GM18951 (cell line): ENCODE data around the gene DNASE1L2.

Source experiments
- POLR2A ChIP-seq: IDR thresholded peaks from 4 replicates; pipeline ENCODE4 v1.6.1; 2011; ENCODE audit warnings: mild to moderate bottlenecking; ENCODE audit not compliant: insufficient read length, insufficient read depth; ENCODE audit errors: extremely low read depth
- in situ Hi-C: fragments of 300-500 bp; cut with MboI; formaldehyde crosslinking; loops from one replicate; pipeline ENCODE4 v1.12.0; 2022; ENCODE audit warnings: low sequenced_read_pairs, mixed read lengths, inconsistent platforms; ENCODE audit not compliant: unreplicated experiment

Gene DNASE1L2, protein sequence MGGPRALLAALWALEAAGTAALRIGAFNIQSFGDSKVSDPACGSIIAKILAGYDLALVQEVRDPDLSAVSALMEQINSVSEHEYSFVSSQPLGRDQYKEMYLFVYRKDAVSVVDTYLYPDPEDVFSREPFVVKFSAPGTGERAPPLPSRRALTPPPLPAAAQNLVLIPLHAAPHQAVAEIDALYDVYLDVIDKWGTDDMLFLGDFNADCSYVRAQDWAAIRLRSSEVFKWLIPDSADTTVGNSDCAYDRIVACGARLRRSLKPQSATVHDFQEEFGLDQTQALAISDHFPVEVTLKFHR

GRCh38 chr16:2236337-2237101 lies at the start of gene DNASE1L2:
Gene DNASE1L2 (plus strand): TSS chr16:2236444. CDS start chr16:2236817, 373 bp downstream.
- no peak for TF ChIP-seq POLR2A
- in situ Hi-C loops, result no loop called here

- TF ChIP-seq POLR2A, result no peak
- in situ Hi-C loops, result no loop called here
These were observed 49.7 kb upstream of the DNASE1L2 start for GRCh38 chr16:2186505-2186904.

DNA sequence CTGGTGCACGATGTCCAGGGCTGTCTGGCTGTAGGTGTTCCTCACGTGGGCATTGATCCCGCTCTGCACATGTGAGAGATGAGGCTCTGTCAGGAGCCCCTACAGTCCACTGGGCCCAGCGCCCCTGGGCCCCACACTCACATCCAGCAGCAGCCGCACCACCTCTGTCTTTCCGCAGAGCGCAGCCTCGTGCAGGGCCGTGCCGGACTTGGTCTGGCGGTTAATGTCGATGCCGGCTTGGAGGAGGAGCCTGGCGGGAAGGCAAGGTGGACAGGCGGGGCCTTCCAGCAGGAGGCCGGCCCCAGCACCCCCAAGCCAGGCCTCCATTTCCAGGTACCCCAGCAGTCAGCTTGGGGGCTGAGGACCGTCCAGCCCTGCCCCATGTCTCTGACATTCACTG lies 49.0 kb upstream of the DNASE1L2 start:
- no peak for TF ChIP-seq POLR2A
- in situ Hi-C loops, result no loop called here

DNA sequence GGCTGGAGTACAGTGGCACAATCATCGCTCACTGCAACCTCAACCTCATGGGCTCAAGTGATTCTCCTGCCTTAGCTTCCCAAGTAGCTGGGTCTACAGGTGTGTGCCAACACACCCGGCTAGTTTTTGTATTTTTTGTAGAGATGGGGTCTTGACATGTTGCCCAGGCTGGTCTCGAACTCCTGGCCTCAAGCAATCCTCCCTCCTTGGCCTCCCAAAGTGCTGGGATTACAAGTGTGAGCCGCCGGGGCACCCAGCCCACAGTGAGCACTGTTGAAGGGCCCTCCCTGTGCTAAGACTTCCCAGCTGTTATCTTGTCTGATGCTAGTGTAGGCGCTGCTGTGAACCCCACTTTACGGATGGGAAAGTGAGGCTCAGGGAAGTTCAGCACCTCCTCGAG lies 47.8 kb upstream of the DNASE1L2 start:
- in situ Hi-C loops, result no loop called here
- no peak for TF ChIP-seq POLR2A

DNA sequence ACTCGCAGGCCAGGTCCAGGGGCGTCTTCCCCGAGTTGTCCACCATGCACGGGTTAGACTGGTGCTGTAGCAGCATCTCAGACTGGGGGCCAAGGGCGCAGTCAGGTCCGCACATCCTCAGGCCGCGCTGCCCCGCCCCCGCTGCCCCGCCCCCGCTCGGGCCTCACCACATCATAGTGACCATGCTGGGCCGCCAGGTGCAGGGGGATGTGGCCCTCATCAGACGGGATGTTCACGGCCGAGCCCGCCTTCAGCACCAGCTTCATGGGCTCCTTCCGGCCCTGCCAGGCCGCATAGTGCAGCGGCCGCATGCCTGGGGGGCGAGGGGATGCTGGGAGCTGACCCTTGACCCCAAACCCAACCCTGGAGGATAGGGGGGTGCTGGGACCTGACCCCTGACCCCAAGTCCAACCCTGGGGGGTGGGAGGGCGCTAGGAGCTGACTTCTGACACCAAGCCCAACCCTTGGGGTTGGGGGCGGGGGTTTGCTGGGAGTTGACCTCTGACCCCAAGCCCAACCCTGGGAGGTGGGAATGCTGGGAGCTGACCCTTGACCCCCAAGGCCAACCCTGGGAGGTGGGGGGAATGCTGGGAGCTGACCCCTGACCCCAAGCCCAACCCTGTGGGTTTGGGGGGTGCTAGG lies 46.9 kb upstream of the DNASE1L2 start:
- in situ Hi-C loops, result no loop called here
- no peak for TF ChIP-seq POLR2A

DNA sequence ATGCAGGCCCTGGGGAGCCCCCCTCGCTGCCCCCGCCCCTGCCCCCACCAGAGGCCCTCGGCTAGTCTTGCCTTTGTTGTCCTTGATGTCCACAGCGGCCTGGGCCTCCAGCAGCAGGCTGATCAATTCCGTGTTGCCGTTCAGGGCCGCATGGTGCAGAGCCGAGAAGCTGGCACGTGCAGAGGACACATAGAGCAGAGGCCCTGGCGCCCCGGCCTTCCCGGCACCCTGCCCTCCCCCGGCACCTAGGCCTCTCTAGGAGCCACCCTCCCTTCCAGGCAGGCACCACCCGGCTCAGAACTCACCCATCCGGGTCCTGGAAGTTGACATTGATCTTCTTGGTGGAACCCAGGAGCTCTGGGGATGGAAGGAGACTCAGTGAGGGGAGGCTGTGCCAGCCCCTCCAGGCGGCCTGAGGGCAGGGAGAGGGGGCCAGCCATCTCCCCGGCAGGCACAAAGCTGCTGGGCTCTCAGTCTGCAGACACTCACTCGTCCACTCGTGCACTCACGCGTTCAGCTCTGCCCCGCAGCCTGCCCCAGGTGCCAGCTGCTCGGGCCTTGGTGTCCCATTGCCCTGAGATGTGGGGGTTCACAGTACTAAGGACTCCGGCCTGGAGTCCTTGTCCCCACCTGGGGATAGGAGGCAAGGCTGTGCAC lies 46.1 kb upstream of the DNASE1L2 start:
- no peak for TF ChIP-seq POLR2A
- in situ Hi-C loops, result no loop called here

DNA sequence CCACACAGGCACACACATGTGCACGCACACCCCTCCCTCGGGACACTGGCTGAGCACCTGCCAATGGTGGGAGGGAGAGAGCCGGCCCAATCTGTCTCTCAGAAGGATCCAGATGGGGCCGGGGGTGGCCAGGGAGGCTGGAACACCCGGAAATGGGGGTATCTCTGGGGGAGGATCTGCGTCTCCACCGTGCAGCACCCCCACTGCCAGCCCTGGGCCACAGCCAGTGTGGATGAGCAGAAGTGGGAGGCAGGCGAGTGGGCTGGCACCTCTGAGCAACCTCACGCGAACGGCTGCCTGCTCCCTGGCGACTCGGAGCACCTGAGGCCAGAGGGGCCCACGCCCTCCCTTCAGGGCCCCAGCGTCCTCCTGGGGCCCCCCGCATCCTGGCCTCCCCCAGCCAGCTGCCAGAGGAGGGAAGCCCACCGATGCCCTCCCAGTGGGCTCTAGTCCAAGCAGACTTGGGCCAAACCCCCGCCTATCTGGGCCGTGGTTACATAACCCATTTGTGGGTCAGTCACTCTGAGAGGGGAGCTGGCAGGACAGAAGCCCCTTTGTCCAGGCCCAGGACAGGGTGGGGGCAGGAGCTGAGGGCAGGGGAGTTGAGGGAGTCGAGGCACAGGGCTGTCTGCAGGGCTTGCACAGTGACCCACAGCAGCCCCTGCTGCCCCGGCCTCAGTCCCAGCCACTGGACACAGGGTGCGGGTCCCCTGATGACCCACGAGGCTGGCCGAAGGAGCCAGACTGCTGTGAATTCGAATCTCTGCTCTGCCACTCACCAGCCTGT lies 45.4 kb upstream of the DNASE1L2 start:
- in situ Hi-C loops, result no loop called here
- no peak for TF ChIP-seq POLR2A

DNA sequence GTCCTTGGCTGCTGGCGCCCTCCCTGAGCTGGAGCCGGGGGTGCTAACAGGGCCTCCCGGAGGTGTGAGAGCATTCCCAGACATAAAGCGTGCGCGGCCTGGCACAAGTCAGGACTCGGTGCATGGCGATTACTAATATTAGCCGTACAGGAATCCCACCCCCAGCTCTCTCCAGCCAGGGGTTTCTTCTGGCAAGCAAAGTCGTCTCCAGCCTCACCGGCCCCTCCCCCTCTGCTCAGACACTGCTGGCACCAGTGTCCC lies 44.9 kb upstream of the DNASE1L2 start:
- in situ Hi-C loops, result no loop called here
- TF ChIP-seq POLR2A, result no peak

- in situ Hi-C loops, result no loop called here
- no peak for TF ChIP-seq POLR2A
These were observed 41.9 kb upstream of the DNASE1L2 start for GRCh38 chr16:2194166-2194834.

DNA sequence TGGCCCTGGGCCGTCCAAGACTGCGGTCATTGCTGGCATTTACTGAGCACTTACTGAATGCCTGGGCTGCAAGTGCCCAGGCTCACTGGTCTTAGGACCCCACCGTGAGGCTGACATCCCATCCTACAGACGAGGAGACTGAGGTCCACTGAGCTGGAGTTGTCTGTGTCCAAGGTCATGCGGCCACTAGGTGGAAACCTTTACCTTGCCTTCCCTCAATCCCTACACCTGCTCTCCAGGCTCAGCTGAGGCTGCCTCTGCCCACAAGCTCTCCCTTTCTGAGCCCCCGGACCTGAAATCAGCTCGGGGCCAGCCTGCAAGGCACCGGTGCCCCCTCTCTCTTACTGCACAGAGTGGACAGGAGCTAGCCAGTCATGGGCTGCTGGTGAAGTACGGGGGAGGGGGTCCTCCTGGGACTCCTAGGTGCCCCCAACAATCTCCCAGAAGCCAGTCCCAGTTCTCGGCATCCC lies 41.4 kb upstream of the DNASE1L2 start:
- TF ChIP-seq POLR2A, result no peak
- in situ Hi-C loops, result no loop called here

GRCh38 chr16:2195322-2196161 lies 40.7 kb upstream of the DNASE1L2 start:
- TF ChIP-seq POLR2A, result no peak
- in situ Hi-C loops, result no loop called here
